Suprapubic skin (tissue), 4 donors: Measurements from ENCODE around the gene MCL1. TPM values are rescaled to one million over a fixed set of nuclear protein-coding genes. Genes with fewer than 3 reads are reported as not detected.

Experiments used
- DNase-seq, 2 donors: peaks; one replicate each; pipeline ENCODE4 v3.0.0-alpha.2; 2019; ENCODE audit warnings: low spot score in 2 of 2
- H3K27ac ChIP-seq: fragments of 200-600 bp; sonication (generic); one replicate; pipeline ENCODE4 v1.5.1; 2019
- H3K27me3 ChIP-seq: fragments of 200-600 bp; sonication (generic); one replicate; pipeline ENCODE4 v1.5.1; 2019
- H3K36me3 ChIP-seq: fragments of 200-600 bp; sonication (generic); one replicate; pipeline ENCODE4 v1.5.1; 2019
- H3K4me1 ChIP-seq: fragments of 200-600 bp; sonication (generic); one replicate; pipeline ENCODE4 v1.5.1; 2019
- H3K4me3 ChIP-seq: fragments of 200-600 bp; sonication (generic); one replicate; pipeline ENCODE4 v1.5.1; 2019; ENCODE audit warnings: mild to moderate bottlenecking
- H3K9me3 ChIP-seq: fragments of 200-600 bp; sonication (generic); one replicate; pipeline ENCODE4 v1.5.1; 2019
- EP300 ChIP-seq: sonication (generic); formaldehyde crosslinking; IDR thresholded peaks from one replicate; pipeline ENCODE4 v1.6.1; 2017; ENCODE audit warnings: antibody characterized with exemption
- POLR2A ChIP-seq, 2 donors: fragments of 450-650 bp; IDR thresholded peaks; one replicate each; pipeline ENCODE4 v1.6.1; 2017; ENCODE audit warnings: antibody characterized with exemption in 2 of 2, mild to moderate bottlenecking in 2 of 2, moderate library complexity in 2 of 2
- POLR2AphosphoS5 ChIP-seq, 3 donors: sonication (generic); formaldehyde crosslinking; IDR thresholded peaks; one replicate each; pipeline ENCODE4 v1.6.1; 2017; ENCODE audit warnings: antibody characterized with exemption in 3 of 3
- WGBS: methylation state at CpG from one replicate; pipeline ENCODE4 v1.1.5; 2018; 5-methylcytosine and 5-hydroxymethylcytosine counted together
- total RNA-seq, 4 donors: library from RNA; depleted of rRNA; stranded (reverse); fragments of >200 nt; gene quantifications; one replicate each; pipeline ENCODE4 v1.1.0, GENCODE V29; 2016
- TF ChIP-seq, protein P1 (sequence below), 2 donors: fragments of 200-600 bp in 1 of 2; fragments of 450-650 bp in 1 of 2; sonication (generic) in 1 of 2; IDR thresholded peaks; one replicate each; pipeline ENCODE4 v1.5.1; 2016 to 2019; ENCODE audit warnings: antibody characterized with exemption in 2 of 2, mild to moderate bottlenecking in 1 of 2, moderate library complexity in 1 of 2

MCL1 gene
- total RNA-seq, 4 donors from 2014 or later, result 211 to 307 (median 270) TPM

DNA sequence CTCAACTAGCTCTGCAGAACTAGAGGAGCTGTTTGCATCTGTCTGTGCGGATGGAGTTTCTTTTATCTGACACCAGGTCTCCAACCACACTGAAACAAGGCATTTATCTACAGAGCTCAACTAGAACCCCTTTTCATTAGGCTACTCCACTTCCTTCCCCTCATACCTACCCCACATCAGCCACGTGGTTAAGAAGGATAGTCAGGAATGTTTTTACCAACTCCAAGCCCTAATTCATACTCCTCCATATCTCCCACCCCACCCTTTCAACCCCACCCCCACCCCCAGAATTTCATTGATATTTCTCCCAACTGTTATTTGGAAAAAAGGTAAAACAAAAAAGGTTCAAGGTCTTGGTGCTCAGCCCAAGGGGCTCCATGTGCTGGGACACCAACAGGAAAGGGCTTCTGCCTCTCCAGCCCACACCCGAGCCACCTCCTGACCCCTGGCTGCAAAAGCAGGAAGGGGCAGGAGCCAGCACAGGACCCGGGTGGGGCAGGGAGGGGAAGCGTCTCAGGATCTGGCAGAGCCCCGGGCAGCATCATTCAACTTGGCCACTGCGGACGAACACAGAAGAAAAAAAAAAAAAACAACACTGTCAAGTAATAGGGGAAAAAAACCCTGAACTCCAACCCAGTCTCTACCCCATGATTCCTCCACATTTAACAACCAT, 43.0 kb upstream of the MCL1 start:
- DNase-seq, result peak; percentile 80 to 85
- Histone ChIP-seq H3K9me3 (no peaks in the 10 kb centered on the region), H3K27ac (peak overlapping the region; percentile 96), H3K4me3 (no peak overlapping the region), H3K36me3 (peaks cover 57% of the 10 kb centered on the region), H3K4me1 (peaks cover 80% of the 10 kb centered on the region), H3K27me3 (no peaks in the 10 kb centered on the region)
- no peak for TF ChIP-seq POLR2AphosphoS5 (IDR thresholded peaks at IDR 0.05)
- TF ChIP-seq POLR2A (IDR thresholded peaks at IDR 0.05), result no peak
- no peak for TF ChIP-seq EP300
- TF ChIP-seq, protein P1, sequence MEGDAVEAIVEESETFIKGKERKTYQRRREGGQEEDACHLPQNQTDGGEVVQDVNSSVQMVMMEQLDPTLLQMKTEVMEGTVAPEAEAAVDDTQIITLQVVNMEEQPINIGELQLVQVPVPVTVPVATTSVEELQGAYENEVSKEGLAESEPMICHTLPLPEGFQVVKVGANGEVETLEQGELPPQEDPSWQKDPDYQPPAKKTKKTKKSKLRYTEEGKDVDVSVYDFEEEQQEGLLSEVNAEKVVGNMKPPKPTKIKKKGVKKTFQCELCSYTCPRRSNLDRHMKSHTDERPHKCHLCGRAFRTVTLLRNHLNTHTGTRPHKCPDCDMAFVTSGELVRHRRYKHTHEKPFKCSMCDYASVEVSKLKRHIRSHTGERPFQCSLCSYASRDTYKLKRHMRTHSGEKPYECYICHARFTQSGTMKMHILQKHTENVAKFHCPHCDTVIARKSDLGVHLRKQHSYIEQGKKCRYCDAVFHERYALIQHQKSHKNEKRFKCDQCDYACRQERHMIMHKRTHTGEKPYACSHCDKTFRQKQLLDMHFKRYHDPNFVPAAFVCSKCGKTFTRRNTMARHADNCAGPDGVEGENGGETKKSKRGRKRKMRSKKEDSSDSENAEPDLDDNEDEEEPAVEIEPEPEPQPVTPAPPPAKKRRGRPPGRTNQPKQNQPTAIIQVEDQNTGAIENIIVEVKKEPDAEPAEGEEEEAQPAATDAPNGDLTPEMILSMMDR (IDR thresholded peaks at IDR 0.05), result no peak
- WGBS, result 17% methylated on average over 8 of the region's 8 CpGs

DNA sequence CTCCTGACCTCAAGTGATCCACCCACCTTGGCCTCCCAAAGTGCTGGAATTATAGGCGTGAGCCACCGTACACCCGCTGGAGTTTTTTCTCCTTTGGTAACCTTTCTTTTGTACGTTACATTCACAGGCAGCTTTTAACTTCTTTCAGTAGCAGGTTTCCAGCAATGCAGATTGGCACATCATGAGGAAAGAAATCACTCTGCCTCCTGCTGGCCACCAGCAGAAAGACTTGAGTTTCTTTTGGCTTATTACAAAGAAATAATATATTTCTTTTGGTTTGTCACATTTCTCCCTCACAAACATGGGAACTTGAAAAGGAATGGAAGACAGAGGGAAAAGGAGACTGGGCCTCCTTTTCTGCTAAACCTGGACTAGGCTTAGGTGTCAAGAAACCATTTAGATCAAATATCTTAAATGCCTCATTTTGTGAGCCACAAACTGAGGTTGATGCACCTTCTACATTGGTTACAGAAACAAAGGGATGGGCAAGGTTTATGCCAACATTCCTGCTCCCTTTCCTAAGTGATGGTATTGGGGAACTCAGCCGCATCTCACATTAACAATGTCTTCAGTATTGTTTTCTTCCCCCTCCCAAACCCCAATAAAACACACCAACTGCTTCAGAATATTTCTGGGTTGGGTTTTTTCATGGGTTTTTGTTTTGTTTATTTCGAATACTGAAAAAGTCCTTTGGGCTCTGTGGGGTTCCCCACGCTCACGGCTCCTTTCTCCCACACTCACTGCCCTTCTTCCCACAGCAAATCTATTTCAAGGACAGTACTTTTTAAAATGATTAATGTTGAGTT, 42.3 kb upstream of the MCL1 start:
- Histone ChIP-seq H3K36me3 (peaks cover 51% of the 10 kb centered on the region), H3K4me1 (peaks cover 73% of the 10 kb centered on the region), H3K27ac (peak overlapping the region; percentile 96), H3K27me3 (no peaks in the 10 kb centered on the region), H3K9me3 (no peaks in the 10 kb centered on the region), H3K4me3 (no peak overlapping the region)
- peak in 1 of 2 donors; percentile 15 for DNase-seq
- TF ChIP-seq, protein P1 (IDR thresholded peaks at IDR 0.05), result peak; percentile 49 to 59
- TF ChIP-seq EP300, result no peak
- 62% methylated on average over 8 of the region's 8 CpGs for WGBS

DNA sequence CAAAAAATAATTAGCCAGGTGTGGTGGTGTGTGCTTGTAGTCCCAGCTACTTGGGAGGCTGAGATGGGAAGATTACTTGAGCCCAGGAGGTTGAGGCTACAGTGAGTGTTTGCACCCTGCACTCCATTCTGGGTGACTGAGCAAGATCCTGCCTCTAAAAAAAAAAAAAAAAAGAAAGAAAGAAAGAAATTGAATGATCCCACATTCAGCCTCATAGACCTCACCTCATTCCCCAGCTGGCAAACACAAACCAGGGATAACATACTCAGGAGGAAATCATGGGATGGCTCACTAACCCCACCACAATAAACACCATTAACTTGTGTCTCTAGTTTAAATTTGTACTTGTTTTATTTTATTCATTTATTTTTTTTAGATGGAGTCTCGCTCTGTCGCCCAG, 41.5 kb upstream of the MCL1 start:
- 100% methylated on average over 2 of the region's 2 CpGs for WGBS
- DNase-seq, result no peak
- no peak for TF ChIP-seq POLR2A (IDR thresholded peaks at IDR 0.05)
- TF ChIP-seq, protein P1 (IDR thresholded peaks at IDR 0.05), result no peak
- no peak for TF ChIP-seq POLR2AphosphoS5 (IDR thresholded peaks at IDR 0.05)
- TF ChIP-seq EP300, result no peak
- no peak overlapping the region for H3K4me3 ChIP-seq
- peak overlapping the region; percentile 96 for H3K27ac ChIP-seq
- H3K27me3 ChIP-seq, result no peaks in the 10 kb centered on the region
- H3K4me1 ChIP-seq, result peaks cover 66% of the 10 kb centered on the region
- H3K9me3 ChIP-seq, result no peaks in the 10 kb centered on the region
- H3K36me3 ChIP-seq, result peaks cover 50% of the 10 kb centered on the region

DNA sequence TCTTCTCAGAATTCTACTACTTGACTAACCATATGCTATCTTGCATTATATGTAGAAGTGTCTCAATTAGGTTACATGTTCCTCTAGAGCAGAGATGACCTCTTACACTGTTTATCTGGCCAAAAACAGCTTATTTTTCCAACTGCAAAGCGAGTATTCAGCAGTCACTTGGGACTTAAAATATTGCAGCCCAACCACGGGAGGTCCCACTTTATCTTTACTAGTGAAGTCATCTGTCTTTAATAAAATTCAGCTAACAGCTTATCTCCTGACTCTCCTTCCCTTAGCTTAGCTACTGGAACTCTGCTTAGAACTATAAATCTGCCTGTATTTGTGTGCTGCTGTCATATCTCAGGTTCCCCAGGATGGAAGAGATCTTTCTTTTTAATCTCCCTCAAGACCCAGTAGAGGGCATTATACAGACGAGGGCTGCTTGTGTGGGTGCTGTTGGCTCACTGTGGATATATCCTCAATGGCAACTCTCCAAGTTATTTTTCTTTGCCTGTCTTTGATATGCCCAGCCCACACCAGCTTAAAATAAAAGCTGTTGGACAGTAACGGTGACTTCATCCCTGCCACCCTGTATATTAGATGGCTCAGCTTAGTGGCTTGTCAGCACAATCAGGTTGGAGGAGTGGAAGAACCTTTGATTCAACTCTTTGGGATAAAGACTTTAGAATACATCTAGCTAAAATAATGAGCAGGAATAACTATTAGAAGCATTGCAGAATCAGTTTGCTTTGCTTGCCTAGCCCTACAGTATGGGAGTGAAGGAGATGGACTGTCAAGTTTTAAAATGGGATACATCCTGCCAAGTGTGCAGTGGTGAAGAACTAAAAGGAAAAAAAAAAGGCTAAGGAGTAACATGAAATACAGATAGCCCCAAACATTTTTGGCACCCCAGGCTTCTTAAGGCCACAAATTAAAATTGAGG, 40.4 kb upstream of the MCL1 start:
- 26% methylated on average over 4 of the region's 4 CpGs for WGBS

More for the DNA sequence above, 40.4 kb upstream of the MCL1 start:
- Histone ChIP-seq H3K27me3 (no peaks in the 10 kb centered on the region), H3K9me3 (no peaks in the 10 kb centered on the region), H3K4me1 (peaks cover 59% of the 10 kb centered on the region), H3K27ac (peak overlapping the region; percentile 96), H3K36me3 (peaks cover 41% of the 10 kb centered on the region), H3K4me3 (no peak overlapping the region)
- TF ChIP-seq, protein P1 (IDR thresholded peaks at IDR 0.05), result no peak
- peak in 1 of 2 donors; percentile 1 for TF ChIP-seq POLR2A (IDR thresholded peaks at IDR 0.05)
- DNase-seq, result no peak
